Stimulated activated CD8-positive, alpha-beta memory T cell treated with anti-CD3 and anti-CD28 coated beads, Interleukin-12 subunit alpha, Interleukin-12 subunit beta, amount 100 ng/mL, for 24 hours (primary cell): Measurements from ENCODE around the gene MYO3B.
"Not testable (repeated sequence)": the region's sequence is repeated elsewhere in the genome, so short reads cannot be mapped to it uniquely, and the experiment has no call there.

Source experiments
- DNase-seq: peaks from one replicate; pipeline ENCODE4 v3.0.0-alpha.2; 2020; ENCODE audit errors: extremely low read depth

The MYO3B gene

DNA sequence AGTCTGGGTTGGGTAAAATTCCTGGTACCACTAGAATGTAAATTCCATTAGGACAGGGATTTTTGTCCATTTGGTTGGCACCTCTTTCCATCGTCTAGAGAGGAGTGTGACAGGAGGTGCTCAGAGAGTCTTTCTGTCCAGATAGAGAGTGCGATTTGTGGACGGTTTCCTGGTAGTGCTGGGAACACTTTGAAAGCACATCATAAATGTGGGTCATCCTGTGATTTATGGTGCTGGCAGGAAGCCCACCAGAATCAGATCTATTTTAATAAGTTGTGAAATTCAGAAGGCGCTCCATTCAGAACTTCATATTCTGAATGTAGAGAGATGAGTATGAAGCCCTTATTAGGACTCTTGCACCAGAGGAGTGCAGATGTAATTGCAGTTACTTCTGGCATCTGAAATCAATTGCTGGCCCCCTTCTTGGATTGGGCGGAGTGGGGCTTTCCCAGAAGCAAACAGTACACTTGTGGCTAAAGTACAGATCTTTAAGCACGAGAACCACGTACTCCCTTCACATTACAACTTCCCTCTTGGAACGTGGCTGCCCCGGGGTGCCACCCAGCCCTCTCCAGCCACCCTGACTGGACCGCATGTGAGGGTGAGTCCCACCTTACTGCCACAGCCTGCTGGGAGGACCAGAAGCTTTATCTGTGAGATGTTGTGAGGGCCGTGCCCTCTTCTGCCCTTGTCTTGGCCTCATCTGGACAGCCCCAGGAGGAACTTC is 243.2 kb downstream of the MYO3B start:
- DNase-seq: no peak

DNA sequence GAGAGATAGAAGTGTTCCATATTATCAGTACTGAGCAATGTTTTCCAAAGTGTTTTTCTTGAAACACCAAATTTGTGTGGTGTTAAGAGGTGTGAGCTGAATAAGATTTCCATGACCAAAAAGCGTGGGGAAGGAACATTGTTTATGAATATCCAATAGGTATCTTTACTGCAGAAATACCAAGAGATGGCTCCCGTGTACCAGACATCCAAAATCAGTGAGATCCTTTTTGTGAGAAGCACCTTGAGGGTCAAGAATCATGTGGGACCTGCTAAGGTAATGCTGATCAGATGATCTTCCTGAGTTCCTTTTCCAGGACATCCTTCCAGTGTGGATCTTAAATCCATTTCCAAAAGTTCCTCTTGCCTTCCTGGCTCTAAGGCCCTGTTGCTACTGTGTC is 246.0 kb downstream of the MYO3B start:
- no peak for DNase-seq

DNA sequence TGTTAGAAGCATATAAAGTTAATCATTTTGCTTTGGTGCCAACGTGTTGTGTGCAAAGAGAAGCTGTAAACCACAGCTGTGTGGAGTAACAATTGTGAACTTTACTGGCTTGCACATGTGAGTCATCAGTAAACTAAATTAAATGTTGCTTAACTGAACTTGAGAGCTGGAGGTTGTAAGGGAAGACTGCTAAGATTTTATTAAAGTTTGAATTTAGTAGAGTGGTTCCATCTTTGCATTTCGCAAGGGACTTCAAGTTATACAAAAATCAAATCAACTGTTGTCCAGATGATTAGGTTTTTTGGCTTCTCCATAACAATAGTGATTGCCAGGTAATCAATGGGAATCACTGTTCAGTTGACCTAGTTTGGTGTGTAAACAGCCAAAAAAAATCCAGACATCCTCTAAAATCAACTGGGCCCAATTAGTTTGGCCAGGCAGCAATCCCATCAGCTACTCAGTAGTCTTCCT is 247.4 kb downstream of the MYO3B start:
- DNase-seq: no peak

DNA sequence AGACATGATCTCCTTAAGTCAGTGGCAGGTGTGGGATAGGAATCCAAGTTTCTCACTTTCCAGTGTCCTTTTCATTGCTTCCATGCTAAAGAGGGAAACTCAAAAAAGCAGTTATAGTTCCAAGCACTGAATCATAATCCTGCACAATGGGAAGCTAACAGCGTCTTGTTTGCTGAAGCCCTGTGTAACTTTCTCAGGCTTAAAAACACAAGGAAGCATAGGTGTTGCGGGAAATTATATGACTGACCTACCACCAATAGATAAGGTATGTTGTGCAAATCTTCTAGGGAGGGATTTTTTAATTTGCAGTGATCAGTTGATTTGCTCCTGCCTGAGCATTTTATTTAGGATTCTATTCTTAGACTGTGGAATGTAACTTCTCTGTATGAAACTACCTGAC is 250.9 kb downstream of the MYO3B start:
- no peak for DNase-seq

DNA sequence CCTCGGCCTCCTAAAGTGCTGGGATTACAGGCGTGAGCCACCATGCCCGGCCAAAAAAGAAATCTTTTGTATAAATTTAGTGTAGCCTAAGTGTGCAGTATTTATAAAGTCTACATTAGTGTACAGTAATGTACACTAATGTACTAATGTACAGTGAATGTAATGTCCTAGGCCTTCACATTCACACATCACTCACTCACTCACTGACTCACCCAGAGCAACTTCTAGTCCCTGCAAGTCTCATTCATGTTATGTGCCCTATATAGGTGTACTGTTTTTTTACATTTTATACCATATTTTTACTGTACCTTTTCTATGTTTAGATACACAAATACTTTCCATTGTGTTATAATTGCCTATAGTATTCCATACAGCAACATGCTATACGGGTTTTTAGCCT is 254.9 kb downstream of the MYO3B start:
- DNase-seq: no peak

DNA sequence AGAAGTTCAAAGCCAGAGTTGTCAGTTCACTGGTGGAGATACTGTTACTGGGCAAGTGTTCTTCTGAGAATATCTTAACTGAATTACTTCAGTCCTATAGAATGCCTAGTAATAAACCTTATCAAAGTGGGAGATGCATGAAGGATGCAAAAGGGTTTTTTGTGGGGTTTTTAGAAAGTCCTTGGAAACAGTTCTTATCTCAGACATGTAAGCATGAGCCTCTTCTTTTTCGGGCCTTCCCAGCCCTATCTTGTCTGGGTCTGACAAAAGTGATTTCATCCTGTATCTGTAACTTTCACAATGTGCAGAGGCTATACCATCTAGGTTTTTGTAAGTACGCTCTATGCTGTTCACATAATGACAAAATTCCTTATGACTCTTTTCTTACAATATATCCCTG is 255.5 kb downstream of the MYO3B start:
- no peak for DNase-seq

DNA sequence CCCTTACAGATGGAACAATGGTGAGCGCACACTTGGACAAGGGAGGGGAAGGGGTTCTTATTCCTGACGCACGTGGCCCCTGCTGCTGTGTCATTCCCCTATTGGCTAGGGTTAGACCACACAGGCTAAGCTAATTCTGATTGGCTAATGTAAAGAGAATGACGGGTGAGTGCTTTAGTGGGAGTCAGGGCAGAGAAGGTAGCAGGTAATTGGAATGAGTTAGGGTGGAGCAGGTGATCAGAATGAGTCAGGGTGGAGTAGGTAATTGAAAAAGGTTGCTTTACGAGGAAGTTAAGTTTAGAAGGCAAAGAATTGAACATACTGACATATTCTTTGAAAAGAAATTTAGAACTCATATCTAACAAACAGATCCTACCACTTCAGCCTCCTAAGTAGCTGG is 256.4 kb downstream of the MYO3B start:
- DNase-seq: not testable (repeated sequence)

DNA sequence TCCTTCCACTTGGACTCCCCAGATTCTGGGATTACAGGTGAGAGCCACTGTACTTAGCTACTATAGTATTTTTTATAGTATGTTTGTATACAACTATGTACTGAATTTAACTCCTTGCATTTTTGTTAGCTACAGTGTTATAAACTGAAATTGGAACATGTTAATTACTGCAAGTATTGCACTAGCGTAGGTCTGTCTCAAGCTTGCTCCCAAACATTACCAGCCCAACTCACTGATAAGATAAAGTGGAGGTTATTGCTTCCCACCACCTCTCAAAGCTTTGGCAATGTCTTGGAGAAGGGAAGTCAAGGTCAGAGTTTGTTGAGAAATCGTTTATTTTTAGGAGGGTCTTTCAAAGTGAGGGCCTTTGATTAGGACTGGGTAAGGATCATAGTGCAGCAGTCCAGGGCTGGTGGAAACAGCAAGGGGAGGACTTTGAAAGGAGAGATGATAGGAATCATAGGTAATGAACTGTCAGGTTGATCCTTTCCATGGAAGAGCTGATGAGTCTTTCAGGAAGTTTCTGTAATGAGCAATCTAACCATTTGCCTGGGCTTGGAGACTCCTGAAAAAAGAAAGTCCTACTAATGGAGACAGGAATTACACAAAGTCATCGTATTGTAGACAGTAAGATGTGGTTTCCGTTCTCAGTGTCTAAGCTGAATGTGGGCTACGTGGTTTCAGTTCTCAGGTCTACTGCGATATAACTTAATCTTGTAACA is 257.1 kb downstream of the MYO3B start:
- DNase-seq: no peak

DNA sequence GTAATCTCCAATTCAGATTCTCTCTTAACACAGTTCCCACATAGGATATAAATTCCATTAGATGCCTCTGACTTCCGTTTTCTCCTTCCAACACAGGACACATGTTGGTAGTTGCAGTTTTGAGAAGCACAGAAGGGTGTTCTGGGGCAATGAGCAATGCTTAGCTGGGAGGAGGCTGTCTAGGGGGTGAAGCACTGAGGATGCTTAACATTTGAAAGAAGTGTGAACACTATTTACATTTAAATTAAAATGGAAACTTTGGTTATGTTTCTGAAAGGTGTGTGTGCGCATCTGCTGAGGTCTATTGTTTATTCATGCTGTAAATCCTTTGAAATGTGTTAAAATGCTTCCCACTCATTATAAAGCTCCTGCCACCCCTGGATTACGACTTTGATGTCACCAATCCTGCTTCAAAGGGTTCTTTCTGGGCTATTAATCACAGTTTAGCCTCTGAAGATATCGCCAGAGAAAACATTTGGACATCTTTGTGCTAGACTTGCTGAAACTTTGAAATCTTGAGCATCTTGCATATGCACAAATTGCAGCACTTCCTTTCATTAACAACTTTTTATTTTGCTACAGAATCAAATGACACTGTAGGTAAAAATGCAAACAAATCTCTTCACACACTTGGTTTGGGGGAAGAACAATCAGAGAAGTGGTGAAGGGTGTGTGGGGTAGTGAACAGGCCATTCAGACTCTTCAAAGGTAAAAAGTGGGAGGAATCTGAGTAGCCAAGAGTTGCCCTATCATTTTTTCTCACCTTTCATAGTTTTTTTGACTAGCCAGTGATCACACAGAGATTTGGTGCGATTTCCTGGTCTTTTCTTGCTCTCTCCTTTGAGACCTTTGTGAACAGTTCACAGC is 258.4 kb downstream of the MYO3B start:
- no peak for DNase-seq

DNA sequence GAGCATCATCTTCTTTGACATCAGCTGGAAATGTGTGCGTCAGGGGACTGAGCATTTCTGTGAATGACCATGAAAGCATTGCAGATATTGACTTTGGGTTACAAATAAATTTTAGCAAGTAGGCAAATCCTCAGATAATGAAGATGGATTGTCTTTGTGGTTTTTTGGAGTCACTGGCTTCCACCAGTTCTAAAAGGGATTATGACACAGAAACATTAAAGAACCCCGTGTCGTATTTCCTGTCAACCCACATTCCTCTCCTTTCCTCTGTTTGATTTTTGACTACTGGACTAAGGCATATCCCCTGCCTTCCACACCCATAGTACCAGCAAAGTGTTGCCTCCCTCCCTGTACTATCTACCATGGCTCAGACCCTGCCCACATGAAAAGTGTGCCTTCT is 268.1 kb downstream of the MYO3B start:
- DNase-seq: no peak

DNA sequence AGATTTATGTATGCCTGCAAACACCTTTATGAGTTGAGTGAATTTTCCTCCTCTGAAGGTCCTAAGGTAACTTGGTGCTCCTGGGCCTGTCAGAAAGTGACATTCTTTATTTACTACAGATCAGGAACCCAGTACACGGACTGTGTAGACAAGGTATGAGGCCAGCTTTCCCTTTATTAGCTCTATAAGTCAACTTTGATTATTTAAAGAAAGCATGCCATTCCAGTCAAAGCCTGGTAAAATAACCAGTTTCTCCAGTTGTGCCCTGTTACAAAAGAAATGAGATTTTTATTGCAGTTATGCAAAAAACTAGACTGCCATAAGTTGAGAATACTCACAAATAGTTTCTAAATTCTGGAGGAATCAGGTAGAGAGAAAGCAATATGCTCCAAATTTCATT is 271.1 kb downstream of the MYO3B start:
- DNase-seq: no peak

DNA sequence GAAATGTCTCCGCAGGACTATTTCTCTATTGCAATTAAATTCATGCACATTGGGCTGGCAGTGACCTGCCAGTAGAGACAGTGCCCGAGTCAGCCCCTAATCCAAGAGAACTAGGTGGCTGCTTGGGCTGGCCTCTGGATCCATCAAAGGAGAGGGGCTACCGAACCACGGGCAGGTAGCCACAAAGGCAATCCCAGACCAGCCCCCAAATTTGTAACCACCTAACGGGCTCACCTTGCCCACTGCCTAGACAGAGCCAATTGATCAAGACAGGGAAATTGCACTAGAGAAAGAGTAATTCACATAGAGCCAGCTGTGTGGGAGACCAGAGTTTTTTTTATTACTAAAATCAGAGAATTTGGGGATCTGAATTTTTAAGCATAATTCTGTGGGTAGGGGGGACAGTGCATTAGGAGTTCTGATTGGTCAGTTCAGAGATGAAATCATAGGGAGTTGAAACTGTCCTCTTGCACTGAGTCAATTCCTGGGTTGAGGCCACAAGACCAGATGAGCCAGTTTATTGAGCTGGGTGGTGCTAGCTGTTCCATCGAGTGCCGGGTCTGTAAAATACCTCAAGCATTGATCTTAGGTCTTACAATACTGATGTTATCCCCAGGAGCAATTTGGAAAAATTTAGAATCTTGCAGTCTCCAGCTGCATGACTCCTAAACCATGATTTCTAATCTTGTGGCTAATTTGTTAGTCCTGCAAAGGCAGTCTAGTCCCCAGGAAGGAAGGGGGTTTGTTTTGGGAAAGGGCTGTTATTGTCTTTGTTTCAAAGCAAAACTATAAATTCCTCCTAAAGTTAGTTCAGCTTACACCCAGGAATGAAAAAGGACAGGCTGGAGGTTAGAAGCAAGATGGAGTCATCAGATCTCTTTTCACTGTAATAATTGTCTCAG is 276.8 kb downstream of the MYO3B start:
- DNase-seq: no peak

DNA sequence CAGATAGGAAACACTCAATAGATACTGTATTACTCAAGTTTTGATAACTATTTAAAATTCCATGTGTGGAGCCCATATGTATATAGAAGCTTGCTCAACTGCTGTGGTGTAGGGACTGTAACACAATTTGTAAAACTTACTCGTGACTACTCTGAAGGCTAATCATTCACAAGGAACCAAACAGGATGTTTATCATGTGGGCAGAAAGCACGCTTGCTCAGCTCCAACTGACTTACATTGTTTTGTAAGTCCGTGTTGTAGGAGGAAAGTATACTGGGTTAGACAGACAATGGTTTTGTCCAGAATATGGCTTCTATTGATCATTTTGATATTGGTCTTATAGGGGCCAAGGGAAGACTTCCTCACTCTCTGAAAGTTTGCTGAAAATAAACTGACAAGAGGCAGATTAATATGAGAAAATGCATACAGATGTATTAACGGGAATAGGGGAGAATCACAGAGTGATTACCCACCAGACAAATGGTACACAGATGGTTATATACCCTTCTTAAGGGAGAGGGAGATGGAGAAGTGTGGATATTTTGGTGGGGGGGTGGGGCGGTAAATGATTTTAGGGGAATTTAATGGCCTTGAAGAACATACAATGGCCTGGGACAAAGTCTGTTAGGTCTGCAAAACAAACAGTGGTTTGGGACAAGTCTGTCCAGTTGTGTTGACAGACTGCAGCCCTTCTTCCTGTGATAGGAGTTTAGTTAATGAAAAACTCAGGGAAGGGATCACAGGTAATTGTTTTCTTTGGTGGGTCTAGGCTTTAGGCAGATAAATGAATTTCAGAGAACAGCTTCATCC is 277.9 kb downstream of the MYO3B start:
- DNase-seq: no peak

DNA sequence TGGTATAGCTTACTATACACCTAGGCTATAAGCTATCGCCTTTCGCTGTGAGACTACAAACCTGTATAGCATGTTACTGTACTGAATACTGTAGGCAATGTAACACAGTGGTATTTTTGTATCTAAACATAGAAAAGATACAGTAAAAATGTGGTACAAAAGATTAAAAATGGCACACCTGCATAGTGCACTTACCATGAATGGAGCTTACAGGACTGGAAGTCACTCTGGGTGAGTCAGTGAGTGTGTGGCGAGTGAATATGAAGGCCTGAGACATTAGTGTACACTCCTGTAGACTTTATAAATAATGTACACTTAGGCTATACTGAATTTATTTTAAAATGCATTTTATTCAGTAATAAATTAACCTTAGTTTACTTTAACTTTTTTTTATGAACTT is 279.0 kb downstream of the MYO3B start:
- no peak for DNase-seq

DNA sequence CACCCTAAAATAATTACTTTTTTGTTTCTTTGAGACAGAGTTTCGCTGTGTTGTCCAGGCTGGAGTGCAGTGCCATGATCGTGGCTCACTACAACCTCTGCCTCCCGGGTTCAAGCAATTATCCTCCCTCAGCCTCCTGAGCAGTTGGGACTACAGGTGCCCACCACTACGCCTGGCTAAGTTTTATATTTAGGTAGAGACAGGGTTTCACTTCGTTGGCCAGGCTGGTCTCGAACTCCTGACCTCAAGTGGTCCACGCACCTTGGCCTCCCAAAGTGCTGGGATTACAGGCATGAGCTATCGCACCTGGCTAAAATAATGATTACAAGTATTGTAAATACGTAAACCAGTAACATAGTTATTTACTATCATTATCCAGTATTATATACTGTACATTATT is 279.8 kb downstream of the MYO3B start:
- DNase-seq: no peak

DNA sequence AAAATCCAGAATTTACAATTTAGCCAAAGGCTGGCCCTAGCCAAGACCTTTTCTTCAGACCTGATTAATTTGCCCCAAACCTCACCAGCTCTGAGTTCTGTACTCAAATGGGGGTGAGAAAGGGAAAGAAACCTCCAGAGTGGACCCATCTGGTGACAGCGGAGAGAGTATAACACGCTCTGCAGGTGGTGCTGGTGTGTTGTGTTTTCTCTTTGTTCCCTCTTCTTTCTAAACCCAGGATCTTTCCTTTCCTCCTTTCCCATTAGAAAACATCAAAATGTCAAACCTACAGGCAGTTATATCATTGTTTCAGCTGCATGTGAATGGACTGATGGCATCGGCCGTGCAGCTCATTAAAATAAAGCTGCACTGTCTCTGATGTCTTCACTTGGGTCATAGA is 283.9 kb downstream of the MYO3B start:
- no peak for DNase-seq

DNA sequence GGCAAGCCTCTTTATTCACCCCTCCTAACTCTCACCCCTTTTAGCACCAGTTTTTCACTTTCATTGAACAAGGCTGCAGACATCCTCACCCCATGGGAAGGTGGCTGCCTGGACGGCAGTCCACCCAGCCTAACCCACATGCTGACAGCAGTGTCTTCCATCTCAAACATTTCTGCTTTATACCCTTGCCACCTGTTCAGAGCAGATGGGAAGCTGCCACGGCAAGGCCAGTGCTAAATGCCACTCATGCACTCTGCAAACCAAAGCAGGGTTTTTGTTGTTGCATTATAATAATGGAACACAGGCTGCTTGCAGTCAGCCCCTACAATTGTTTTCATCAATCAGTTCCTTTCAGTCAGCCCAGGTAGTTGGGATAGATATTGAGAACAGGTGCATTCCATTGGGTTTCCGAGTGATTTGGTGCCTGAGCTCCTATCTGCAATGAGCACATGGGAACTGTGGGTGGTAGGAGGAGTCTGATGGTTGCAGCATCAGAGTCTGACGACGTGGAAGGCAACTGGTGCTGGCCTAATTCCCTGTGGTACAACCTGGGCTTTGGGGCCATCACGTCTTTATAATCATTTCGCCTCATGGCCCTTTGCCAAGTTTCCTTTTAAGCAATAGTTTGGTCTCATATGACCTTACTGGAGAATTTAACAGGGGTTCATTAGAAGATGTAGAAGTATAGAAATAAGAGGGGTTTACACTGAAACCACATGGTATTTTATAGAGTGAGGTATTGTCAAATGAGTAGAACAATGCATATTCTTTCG is 284.7 kb downstream of the MYO3B start:
- no peak for DNase-seq

DNA sequence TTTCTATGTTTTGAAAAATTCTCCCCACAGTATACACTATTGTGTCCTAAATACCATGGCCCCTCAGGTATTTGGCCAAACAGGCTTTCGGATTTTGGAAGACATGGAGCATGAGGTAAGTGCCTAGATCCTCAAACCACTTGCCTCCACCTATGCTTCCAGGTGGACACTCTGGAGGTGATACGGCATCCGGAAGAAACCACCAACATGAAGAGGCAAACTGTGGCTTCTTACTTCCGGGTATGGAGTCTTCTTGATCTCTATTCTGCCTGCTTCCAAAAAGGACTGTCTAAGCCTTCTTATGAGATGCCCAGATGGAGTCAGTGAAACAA is 285.2 kb downstream of the MYO3B start:
- no peak for DNase-seq

DNA sequence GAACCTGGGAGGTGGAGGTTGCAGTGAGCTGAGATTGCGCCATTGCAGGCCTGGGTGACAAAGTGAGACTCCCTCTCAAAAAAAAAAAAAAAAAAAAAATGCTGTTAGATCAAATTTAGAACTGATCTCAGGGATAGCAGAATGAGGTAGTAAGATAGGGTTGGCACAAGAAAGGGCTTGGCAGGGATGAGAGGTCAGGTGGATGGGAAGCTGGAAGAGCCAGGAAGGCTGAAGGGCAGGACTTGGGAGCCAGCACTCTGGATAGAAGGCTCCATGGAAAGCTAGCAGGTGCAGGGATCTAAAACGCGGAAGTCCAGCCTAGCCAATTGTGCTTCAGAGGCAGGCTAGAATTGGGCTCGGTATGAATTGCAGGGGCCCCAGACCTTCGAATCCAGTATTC is 286.3 kb downstream of the MYO3B start:
- DNase-seq: no peak

DNA sequence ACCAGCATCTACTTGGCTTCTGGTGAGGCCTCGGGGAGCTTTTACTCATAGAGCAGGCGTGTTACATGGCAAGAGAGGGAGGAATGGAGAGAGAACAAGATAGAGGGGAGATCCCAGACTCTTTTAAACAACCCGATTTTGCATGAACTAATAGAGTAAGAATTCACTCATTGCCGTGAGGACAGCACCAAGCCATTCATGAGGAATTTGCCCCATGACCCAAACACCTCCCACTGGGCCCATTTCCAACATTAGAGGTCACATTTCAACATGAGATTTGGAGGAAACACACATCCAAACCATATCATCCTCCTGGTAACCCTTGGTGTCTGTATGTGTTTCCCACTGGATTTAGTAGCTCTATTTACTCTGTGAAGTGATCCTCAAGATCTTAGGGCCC is 287.3 kb downstream of the MYO3B start:
- DNase-seq: no peak
